ENCODE measurements around the gene C14orf180.

C14orf180 gene

GRCh38 chr14:104581521-104581920 is 2.0 kb downstream of the C14orf180 start:
- DNase-seq, result no peak

- no peak for DNase-seq
Measured at GRCh38 chr14:104582005-104582404, 2.4 kb downstream of the C14orf180 start.

GRCh38 chr14:104582662-104583061 is 3.1 kb downstream of the C14orf180 start:
- no peak for DNase-seq

GRCh38 chr14:104583424-104584306 is 4.1 kb downstream of the C14orf180 start:
- DNase-seq, result no peak

GRCh38 chr14:104584557-104584956 is 5.0 kb downstream of the C14orf180 start:
- DNase-seq, result no peak

GRCh38 chr14:104585966-104586697 is 6.6 kb downstream of the C14orf180 start:
- DNase-seq, result no peak

- DNase-seq, result no peak
Measured at GRCh38 chr14:104586832-104587620, 7.5 kb downstream of the C14orf180 start.

GRCh38 chr14:104587641-104588040 is 8.1 kb downstream of the C14orf180 start:
- no peak for DNase-seq

- DNase-seq, result no peak
Measured at GRCh38 chr14:104588066-104588857, 8.7 kb downstream of the C14orf180 start.

- no peak for DNase-seq
Measured at GRCh38 chr14:104589338-104590195, 10.0 kb downstream of the C14orf180 start.

GRCh38 chr14:104590240-104590965 is 10.8 kb downstream of the C14orf180 start:
- no peak for DNase-seq

GRCh38 chr14:104591031-104591430 is 11.5 kb downstream of the C14orf180 start:
- no peak for DNase-seq

- no peak for DNase-seq
Measured at GRCh38 chr14:104591506-104592291, 12.1 kb downstream of the C14orf180 start.

GRCh38 chr14:104592292-104592672 is 12.7 kb downstream of the C14orf180 start:
- no peak for DNase-seq

- DNase-seq, result no peak
Measured at GRCh38 chr14:104592785-104593184, 13.2 kb downstream of the C14orf180 start.

GRCh38 chr14:104593241-104593701 is 13.7 kb downstream of the C14orf180 start:
- DNase-seq, result no peak

GRCh38 chr14:104593710-104594136 is 14.2 kb downstream of the C14orf180 start:
- no peak for DNase-seq

GRCh38 chr14:104594310-104595046 is 14.9 kb downstream of the C14orf180 start:
- DNase-seq, result no peak

GRCh38 chr14:104595116-104595675 is 15.6 kb downstream of the C14orf180 start:
- DNase-seq, result no peak

Data from activated CD4-positive, alpha-beta T cell treated with anti-CD3 and anti-CD28 coated beads for 48 hours (primary cell).